AG09319 (cell line): ENCODE measurements around the gene MUCL3.
"Not testable (repeated sequence)": the region's sequence is repeated elsewhere in the genome, so short reads cannot be mapped to it uniquely, and the experiment has no call there.

Experiments
- DNase-seq: peaks from one replicate; pipeline ENCODE4 v3.0.0-alpha.2; 2010; ENCODE audit warnings: low read depth; ENCODE audit errors: extremely low read depth
- CTCF ChIP-seq: IDR thresholded peaks from 2 replicates; pipeline ENCODE4 v1.5.1; 2011; ENCODE audit warnings: low read depth, mild to moderate bottlenecking, inconsistent platforms, low read length, moderate library complexity

The MUCL3 gene

GRCh38 chr6:30988209-30988825, 47.5 kb downstream of the MUCL3 start:
- TF ChIP-seq CTCF, result no peak
- no peak for DNase-seq

- no peak for DNase-seq
- TF ChIP-seq CTCF, result no peak
Measured at GRCh38 chr6:30990422-30991086, 49.8 kb downstream of the MUCL3 start.

GRCh38 chr6:30991891-30992290, 51.1 kb downstream of the MUCL3 start:
- TF ChIP-seq CTCF, result no peak
- DNase-seq, result no peak

GRCh38 chr6:30997301-30997700, 56.5 kb downstream of the MUCL3 start:
- no peak for TF ChIP-seq CTCF
- no peak for DNase-seq

- no peak for DNase-seq
- no peak for TF ChIP-seq CTCF
Measured at GRCh38 chr6:30998785-30999184, 58.0 kb downstream of the MUCL3 start.

- not testable (repeated sequence) for DNase-seq
Measured at GRCh38 chr6:31000067-31000860, 59.5 kb downstream of the MUCL3 start.

- no peak for TF ChIP-seq CTCF
- no peak for DNase-seq
Measured at GRCh38 chr6:31001281-31001888, 60.6 kb downstream of the MUCL3 start.
